Nephron (organoid): ENCODE measurements around the gene PPP1R13L.
A peak's percentile ranks its signal among the peaks of the same experiment; 100 is the strongest.

Experiments used
- H3K27ac Mint-ChIP-seq, 3 experiments: 2 replicates each; pipeline ENCODE4 v1.8.0; 2020; ENCODE audit warnings: mixed read lengths in 3 of 3, mild to moderate bottlenecking in 2 of 3, moderate library complexity in 1 of 3
- H3K27me3 Mint-ChIP-seq: 2 replicates; pipeline ENCODE4 v1.8.0; 2021; ENCODE audit warnings: low read depth, mild to moderate bottlenecking, moderate library complexity, mixed read lengths
- H3K36me3 Mint-ChIP-seq: 2 replicates; pipeline ENCODE4 v1.8.0; 2020; ENCODE audit warnings: low read depth, mixed read lengths
- H3K4me1 Mint-ChIP-seq: 2 replicates; pipeline ENCODE4 v1.8.0; 2020; ENCODE audit warnings: mixed read lengths
- H3K4me3 Mint-ChIP-seq, 3 experiments: 2 replicates each; pipeline ENCODE4 v1.8.0; 2020; ENCODE audit warnings: mild to moderate bottlenecking in 3 of 3, mixed read lengths in 3 of 3, moderate library complexity in 2 of 3
- H3K9me3 Mint-ChIP-seq: 2 replicates; pipeline ENCODE4 v1.8.0; 2020; ENCODE audit warnings: mixed read lengths
- TF ChIP-seq, protein P1 (sequence below), 3 experiments: fragments of 200-600 bp; sonication (generic); IDR thresholded peaks; one replicate each; pipeline ENCODE4 v1.5.0; 2021; ENCODE audit warnings: antibody characterized with exemption in 3 of 3; ENCODE audit not compliant: unreplicated experiment in 3 of 3

PPP1R13L gene

GRCh38 chr19:45385392-45386221 is 19.3 kb downstream of the PPP1R13L start:
- Mint-ChIP-seq H3K27me3 (peaks cover 27% of the 10 kb centered on the region), H3K27ac (no peak overlapping the region), H3K36me3 (no peaks in the 10 kb centered on the region)

GRCh38 chr19:45382426-45382825 is 22.4 kb downstream of the PPP1R13L start:
- no peaks in the 10 kb centered on the region for H3K9me3 Mint-ChIP-seq
- H3K4me1 Mint-ChIP-seq = no peaks in the 10 kb centered on the region
- H3K36me3 Mint-ChIP-seq = no peaks in the 10 kb centered on the region
- no peak overlapping the region for H3K4me3 Mint-ChIP-seq
- peaks cover 23% of the 10 kb centered on the region for H3K27me3 Mint-ChIP-seq
- H3K27ac Mint-ChIP-seq = no peak overlapping the region
- TF ChIP-seq, protein P1, sequence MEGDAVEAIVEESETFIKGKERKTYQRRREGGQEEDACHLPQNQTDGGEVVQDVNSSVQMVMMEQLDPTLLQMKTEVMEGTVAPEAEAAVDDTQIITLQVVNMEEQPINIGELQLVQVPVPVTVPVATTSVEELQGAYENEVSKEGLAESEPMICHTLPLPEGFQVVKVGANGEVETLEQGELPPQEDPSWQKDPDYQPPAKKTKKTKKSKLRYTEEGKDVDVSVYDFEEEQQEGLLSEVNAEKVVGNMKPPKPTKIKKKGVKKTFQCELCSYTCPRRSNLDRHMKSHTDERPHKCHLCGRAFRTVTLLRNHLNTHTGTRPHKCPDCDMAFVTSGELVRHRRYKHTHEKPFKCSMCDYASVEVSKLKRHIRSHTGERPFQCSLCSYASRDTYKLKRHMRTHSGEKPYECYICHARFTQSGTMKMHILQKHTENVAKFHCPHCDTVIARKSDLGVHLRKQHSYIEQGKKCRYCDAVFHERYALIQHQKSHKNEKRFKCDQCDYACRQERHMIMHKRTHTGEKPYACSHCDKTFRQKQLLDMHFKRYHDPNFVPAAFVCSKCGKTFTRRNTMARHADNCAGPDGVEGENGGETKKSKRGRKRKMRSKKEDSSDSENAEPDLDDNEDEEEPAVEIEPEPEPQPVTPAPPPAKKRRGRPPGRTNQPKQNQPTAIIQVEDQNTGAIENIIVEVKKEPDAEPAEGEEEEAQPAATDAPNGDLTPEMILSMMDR (IDR thresholded peaks at IDR 0.05; ENCODE audit: unreplicated experiment in 3 of 3) = no peak

More at GRCh38 chr19:45385392-45386221, 19.3 kb downstream of the PPP1R13L start:
- TF ChIP-seq, protein P1 (IDR thresholded peaks at IDR 0.05; ENCODE audit: unreplicated experiment in 3 of 3) = no peak
- H3K9me3 Mint-ChIP-seq = no peaks in the 10 kb centered on the region
- no peak overlapping the region for H3K4me3 Mint-ChIP-seq
- no peaks in the 10 kb centered on the region for H3K4me1 Mint-ChIP-seq

DNA sequence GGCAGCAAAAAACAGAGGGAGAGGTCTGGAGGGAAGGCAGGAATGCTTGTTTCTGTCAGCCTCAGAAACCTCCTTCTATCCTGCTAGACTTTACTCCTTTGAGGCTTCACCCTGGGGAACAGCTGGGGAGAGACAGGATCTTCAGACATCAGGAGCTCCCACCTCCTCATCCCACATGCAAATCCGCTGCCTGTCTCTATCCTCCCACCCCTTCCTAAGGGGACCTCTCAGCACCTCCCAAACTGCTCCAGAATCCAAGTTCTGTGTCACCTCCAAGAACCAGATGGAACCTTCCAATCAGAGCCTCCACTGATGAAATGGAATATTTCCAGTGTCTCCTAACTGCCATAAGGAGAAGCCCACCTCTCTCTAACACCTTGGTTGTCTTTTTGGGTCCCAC is 24.8 kb downstream of the PPP1R13L start:
- H3K4me1 Mint-ChIP-seq = peaks cover 7% of the 10 kb centered on the region
- no peaks in the 10 kb centered on the region for H3K36me3 Mint-ChIP-seq

GRCh38 chr19:45376045-45376724 is 28.7 kb downstream of the PPP1R13L start:
- no peaks in the 10 kb centered on the region for H3K36me3 Mint-ChIP-seq
- H3K4me3 Mint-ChIP-seq = peak overlapping the region in 2 of 3 experiments; percentile 15 to 53
- H3K4me1 Mint-ChIP-seq = peaks cover 12% of the 10 kb centered on the region
- TF ChIP-seq, protein P1 (IDR thresholded peaks at IDR 0.05; ENCODE audit: unreplicated experiment in 3 of 3) = no peak
- no peaks in the 10 kb centered on the region for H3K9me3 Mint-ChIP-seq
- peak overlapping the region; percentile 74 to 84 (median 83) for H3K27ac Mint-ChIP-seq
- peaks cover 3% of the 10 kb centered on the region for H3K27me3 Mint-ChIP-seq

More for the DNA sequence above, 24.8 kb downstream of the PPP1R13L start:
- no peaks in the 10 kb centered on the region for H3K9me3 Mint-ChIP-seq
- TF ChIP-seq, protein P1 (IDR thresholded peaks at IDR 0.05; ENCODE audit: unreplicated experiment in 3 of 3) = no peak
- H3K27me3 Mint-ChIP-seq = peaks cover 8% of the 10 kb centered on the region
- H3K4me3 Mint-ChIP-seq = no peak overlapping the region
- H3K27ac Mint-ChIP-seq = peak overlapping the region in 1 of 3 experiments; percentile 23

GRCh38 chr19:45370410-45371204 is 34.3 kb downstream of the PPP1R13L start, which contains the start of gene ERCC2:
TSS of gene ERCC2 (minus strand) at chr19:45370573. CDS start at chr19:45370540, 33 bp downstream.
- peaks cover 3% of the 10 kb centered on the region for H3K36me3 Mint-ChIP-seq
- peak within 1 kb of the TSS; percentile 93 to 98 (median 97) for H3K27ac Mint-ChIP-seq
- TF ChIP-seq, protein P1 (IDR thresholded peaks at IDR 0.05; ENCODE audit: unreplicated experiment in 3 of 3) = no peak
- H3K4me1 Mint-ChIP-seq = peaks cover 11% of the 10 kb centered on the region
- no peaks in the 10 kb centered on the region for H3K27me3 Mint-ChIP-seq
- peak within 1 kb of the TSS; percentile 83 to 85 (median 84) for H3K4me3 Mint-ChIP-seq
- no peaks in the 10 kb centered on the region for H3K9me3 Mint-ChIP-seq
